ENCODE results near the gene SYCE3.

Gene SYCE3

GRCh38 chr22:50531546-50531961, 31.2 kb downstream of the SYCE3 start:
- DNase-seq (ENCODE audit: low read depth): peak; percentile 11

GRCh38 chr22:50530877-50531545, 31.7 kb downstream of the SYCE3 start:
- DNase-seq (ENCODE audit: low read depth): peak; percentile 76

GRCh38 chr22:50530580-50530876, 32.2 kb downstream of the SYCE3 start:
- DNase-seq (ENCODE audit: low read depth): no peak

GRCh38 chr22:50529897-50530579, 32.7 kb downstream of the SYCE3 start, which contains the start of gene TYMP:
Gene TYMP (minus strand): TSS chr22:50530012. CDS start chr22:50529709, 303 bp downstream.
- peak; percentile 78 for DNase-seq (ENCODE audit: low read depth)

- no peak for DNase-seq (ENCODE audit: low read depth)
Observed at GRCh38 chr22:50529416-50529896, 33.3 kb downstream of the SYCE3 start.

- no peak for DNase-seq (ENCODE audit: low read depth)
Observed at GRCh38 chr22:50528682-50529415, 33.9 kb downstream of the SYCE3 start.

GRCh38 chr22:50527921-50528681, 34.6 kb downstream of the SYCE3 start:
- DNase-seq (ENCODE audit: low read depth): no peak

- DNase-seq (ENCODE audit: low read depth): peak; percentile 38
Observed at GRCh38 chr22:50526834-50527801, 35.6 kb downstream of the SYCE3 start.

GRCh38 chr22:50526108-50526833, 36.4 kb downstream of the SYCE3 start:
- DNase-seq (ENCODE audit: low read depth): peak; percentile 80

- DNase-seq (ENCODE audit: low read depth): no peak
Observed at GRCh38 chr22:50525858-50526107, 36.9 kb downstream of the SYCE3 start.

- peak; percentile 96 for DNase-seq (ENCODE audit: low read depth)
Observed at GRCh38 chr22:50525104-50525857, 37.4 kb downstream of the SYCE3 start, which contains the start of gene SCO2. Gene SCO2 (minus strand): TSS chr22:50525598. CDS start chr22:50524411, 1,187 bp downstream.

- no peak for DNase-seq (ENCODE audit: low read depth)
Observed at GRCh38 chr22:50524676-50525103, 38.0 kb downstream of the SYCE3 start.

GRCh38 chr22:50523806-50524675, 38.7 kb downstream of the SYCE3 start:
- no peak for DNase-seq (ENCODE audit: low read depth)

GRCh38 chr22:50523458-50523805, 39.3 kb downstream of the SYCE3 start:
- DNase-seq (ENCODE audit: low read depth): no peak

- no peak for DNase-seq (ENCODE audit: low read depth)
Observed at GRCh38 chr22:50522806-50523438, 39.8 kb downstream of the SYCE3 start.

- no peak for DNase-seq (ENCODE audit: low read depth)
Observed at GRCh38 chr22:50522208-50522805, 40.4 kb downstream of the SYCE3 start.

GRCh38 chr22:50521710-50522109, 41.0 kb downstream of the SYCE3 start:
- DNase-seq (ENCODE audit: low read depth): no peak
